Stimulated activated CD4-positive, alpha-beta T cell treated with anti-CD3 and anti-CD28 coated beads, Interleukin-1b, Interleukin-23, amount 100 ng/mL, for 1 hour (primary cell): ENCODE measurements around the gene ACAA2.

Experiments used
- DNase-seq, 2 donors: peaks; one replicate each; pipeline ENCODE4 v3.0.0-alpha.2; 2020; ENCODE audit warnings: low read depth in 2 of 2

Gene ACAA2

DNA sequence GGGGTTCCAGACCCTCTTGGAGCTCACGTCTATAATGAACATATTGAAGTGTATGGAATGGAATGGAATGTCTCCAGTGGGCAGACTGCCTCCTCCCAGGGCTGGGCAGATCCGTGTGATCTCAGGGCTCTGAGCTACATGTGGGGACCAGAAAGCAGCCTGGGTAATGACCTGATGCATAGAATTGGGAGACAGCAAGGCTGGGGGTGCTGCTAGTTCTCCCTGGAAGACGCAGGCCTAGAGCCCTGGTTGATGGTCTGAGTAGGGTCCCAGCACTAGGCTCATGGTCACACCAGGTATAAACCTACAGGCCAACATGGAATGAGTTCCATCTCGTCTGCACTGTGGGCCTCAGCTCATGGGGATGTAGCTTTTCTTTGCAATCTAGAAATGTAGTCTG lies 46.7 kb downstream of the ACAA2 start:
- DNase-seq: no peak

DNA sequence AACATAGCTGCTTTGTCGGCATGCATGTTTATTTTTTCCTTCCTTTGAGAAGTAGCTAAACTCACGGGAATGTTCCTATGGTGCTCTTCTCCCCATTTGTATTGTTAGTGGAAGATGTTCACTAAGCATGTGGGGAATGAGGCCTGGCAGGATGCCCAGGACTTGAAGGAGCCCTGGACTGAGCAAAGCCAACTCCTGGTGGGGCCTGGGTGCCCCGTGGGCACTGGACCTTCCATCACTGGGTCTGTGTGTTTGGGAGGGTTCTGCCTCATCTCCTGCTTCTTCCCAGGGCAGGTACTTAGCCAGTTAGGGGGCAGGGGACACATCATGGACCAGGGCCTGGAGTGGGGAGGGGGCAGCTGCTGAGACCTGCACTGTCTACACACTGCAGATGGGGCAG lies 49.3 kb downstream of the ACAA2 start:
- no peak for DNase-seq

DNA sequence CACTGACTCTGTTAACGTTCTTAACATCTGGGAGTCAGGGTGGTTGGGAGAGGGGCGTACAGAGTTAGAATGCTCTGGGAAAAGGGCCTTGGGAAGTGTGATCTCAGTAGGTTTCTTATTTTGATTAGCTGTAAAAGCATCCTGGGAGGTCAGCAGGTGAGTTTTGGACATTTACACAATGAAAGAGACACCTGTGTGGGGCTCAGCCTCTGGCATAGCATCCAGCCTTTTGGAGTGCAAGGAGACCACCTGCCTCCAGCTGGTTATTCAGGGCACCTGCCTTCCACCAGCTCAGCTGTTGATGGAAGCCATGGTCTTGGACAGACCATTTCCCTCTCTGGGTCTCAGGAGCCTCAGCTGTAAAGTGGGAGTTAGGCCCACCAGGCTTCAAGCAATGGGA lies 49.7 kb downstream of the ACAA2 start:
- DNase-seq: no peak

GRCh38 chr18:49762191-49763077 lies 50.9 kb downstream of the ACAA2 start:
- no peak for DNase-seq

- no peak for DNase-seq
Measured at GRCh38 chr18:49761771-49762170, 51.6 kb downstream of the ACAA2 start.

GRCh38 chr18:49758263-49758610 lies 55.1 kb downstream of the ACAA2 start:
- DNase-seq: no peak

GRCh38 chr18:49757513-49758262 lies 55.6 kb downstream of the ACAA2 start:
- no peak for DNase-seq

GRCh38 chr18:49756671-49757362 lies 56.5 kb downstream of the ACAA2 start:
- no peak for DNase-seq

DNA sequence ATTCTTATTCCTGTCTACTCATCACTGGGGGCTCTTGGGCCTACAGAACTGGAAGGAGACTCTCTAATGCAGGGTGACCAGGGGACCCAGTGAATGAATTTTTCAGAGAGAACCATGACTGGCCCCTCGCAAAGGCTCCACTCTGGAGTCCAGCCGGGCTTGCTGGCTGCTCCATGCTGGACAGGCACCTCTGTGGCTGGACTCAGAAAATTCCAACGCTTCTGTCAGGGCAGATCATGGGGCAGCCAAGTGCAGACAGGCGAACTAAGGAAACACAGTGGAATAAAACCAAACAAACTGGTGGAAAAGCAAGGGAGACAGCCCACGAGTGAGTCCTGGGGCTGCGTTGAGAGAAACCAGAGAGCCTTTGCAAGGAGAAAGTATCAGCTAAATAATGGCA lies 57.2 kb downstream of the ACAA2 start:
- DNase-seq: no peak

GRCh38 chr18:49755489-49755888 lies 57.8 kb downstream of the ACAA2 start:
- DNase-seq: no peak

DNA sequence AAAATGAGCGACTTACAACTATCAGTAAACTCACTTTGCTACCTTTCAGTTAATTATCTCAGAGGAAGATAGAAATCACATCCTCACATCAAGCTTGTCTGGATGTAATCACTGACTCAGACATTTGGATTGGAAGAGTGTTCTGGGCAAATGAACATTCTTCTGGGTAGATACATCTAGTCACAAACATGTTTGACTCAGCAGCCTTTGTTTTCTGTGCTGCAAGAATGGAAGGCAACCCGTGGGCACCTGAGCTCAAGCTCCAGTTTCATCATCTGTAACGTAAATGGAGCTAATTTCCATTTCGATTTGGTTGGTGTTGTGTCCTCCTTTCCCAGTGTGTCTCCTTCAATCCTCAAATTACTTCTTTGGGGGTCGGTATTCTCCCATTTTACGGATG lies 58.5 kb downstream of the ACAA2 start:
- no peak for DNase-seq

DNA sequence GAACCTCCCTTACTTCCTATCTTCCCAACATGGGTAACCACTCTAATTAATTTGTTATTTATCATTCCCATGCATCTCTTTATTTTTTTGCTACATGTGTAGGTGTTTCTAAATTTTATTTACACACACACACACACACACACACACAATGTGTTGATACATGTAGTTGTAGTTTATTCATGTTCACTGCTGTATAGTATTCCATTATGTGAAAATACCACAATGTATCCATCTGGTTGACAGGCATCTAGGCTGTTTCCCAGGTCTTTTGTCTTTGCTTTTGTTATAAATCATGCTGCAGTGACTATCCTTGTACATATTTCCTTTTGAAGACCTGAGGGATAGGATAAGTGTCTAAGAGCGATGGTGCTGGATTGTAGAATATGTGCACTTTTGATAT lies 59.7 kb downstream of the ACAA2 start:
- no peak for DNase-seq

DNA sequence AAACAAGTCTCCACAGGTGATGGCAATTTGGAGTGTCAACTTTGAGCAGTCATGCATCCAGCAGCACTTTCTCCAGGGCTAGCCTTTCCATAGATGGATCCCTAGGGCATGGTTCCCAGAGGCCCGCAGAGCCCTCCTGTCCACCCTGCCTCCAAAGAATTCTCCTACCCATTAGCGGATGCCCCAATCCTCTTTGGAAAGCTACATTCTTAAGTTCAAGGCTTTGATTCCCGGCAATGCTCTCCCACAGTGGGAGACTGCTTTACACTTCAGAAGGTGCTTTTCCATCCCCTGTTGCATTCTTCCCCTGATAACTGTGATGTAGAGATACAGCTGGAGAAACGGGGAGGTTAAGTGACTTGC lies 61.3 kb downstream of the ACAA2 start:
- DNase-seq: no peak

GRCh38 chr18:49751427-49752094 lies 61.8 kb downstream of the ACAA2 start:
- no peak for DNase-seq

DNA sequence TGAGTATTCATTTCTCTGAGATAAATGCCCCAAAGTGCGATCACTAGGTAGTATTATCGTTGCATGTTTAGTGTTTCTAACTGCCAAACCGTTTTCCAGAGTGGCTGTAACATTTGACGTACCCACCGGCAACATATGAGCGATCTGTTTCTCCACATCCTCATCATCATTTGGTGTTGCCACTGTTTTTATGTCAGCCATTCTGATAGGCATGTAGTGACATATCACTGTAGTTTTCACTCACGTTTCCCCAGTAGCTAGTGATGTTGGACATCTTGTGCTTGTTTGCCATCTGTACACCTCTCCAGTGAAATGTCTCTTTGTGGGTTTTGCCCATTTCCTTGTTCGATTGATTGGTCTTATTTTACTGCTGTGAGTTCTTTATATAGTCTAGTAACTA lies 63.8 kb downstream of the ACAA2 start:
- DNase-seq: no peak

DNA sequence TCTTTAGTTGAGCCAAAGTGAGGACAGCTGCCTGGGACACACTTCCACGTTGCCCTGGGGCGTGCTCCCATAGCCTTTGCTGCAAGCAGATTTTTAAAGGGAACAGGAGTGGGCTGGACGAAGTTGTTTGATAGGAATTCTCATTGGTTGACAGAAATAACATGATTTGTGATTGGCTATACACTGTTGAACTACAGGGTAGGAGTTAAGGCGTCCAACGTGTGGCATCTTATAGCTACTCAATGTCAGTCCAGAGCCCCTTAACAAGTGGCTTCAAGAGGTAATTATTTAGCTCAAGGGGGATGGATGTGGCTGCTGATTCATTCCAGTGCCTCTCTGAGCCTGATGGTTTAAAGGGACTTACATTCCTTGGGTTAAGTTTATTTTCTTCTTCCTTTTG lies 65.5 kb downstream of the ACAA2 start:
- DNase-seq: no peak

- no peak for DNase-seq
Measured at GRCh38 chr18:49745045-49746014, 68.0 kb downstream of the ACAA2 start.

- DNase-seq: no peak
Measured at GRCh38 chr18:49744376-49745008, 68.8 kb downstream of the ACAA2 start.

DNA sequence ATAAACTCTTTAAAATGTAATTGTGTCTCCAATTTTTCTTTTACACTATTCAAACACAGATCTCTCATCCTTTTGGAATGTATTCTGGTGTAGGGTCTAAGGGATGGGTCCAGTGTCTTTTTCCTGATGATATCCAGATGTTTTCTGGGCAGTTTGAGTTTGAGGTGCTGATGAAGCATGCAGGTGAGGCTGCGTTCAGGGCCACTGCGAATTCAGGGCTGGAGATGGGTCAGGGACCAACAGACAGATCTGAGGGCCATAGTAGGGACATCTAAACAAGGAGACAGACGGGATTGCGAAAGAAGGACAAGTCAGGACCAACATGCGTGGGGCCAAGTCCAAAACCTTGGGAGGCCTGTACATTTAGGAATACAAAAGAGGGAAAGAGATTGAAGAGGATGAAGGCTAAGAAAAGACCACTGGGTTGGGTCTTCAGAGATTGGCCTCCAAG lies 70.2 kb downstream of the ACAA2 start:
- no peak for DNase-seq

DNA sequence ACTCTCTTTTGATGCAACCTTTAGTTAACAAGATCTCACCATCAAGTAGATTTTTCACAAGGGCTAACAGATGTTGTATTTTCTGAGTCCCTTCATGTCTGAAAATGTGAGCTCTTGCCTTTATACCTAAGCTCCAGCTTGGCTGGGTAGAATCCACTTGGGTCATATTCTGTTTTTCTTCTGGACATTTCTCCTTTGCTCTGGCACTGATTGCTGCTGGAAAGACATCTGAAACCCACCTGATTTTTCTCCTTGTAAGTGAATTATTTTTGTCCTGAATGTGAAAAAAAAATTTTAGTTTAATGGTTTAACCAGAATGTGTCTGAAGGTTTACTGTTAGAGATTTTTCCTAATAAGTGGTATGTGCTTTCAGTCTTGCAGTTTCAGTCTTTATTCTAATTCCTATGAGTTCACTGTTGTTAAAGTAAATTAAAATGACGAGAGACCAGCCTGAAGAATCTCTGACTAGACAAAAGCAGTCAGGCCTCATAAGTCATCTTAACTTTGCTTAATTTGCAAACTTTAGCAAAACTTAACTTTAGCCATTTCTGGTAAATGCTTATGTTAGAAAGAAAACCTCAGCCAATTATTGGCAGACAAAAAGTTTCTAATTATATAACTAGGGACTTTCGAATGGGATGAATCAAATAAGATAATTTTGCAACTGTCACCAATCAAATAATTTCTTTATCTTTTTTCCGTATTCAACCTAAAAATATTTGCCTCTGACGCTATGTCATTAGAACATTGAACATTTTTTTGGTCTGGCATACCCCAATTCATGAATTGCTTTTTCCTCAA lies 70.8 kb downstream of the ACAA2 start:
- no peak for DNase-seq
